K562 (cell line): ENCODE measurements around the gene MADD. TPM values are rescaled to one million over a fixed set of nuclear protein-coding genes. Genes with fewer than 3 reads are reported as not detected.

Source experiments
- BRD4 ChIP-seq: fragments of 200-600 bp; sonication (generic); IDR thresholded peaks from 2 replicates; pipeline ENCODE4 v1.6.1; 2017; ENCODE audit warnings: inconsistent platforms
- CBFA2T3 ChIP-seq: fragments of 450-650 bp; IDR thresholded peaks from 2 replicates; pipeline ENCODE4 v1.6.1; 2017
- CHD4 ChIP-seq: fragments of 200-600 bp; sonication (generic); IDR thresholded peaks from 3 replicates; pipeline ENCODE4 v1.6.1; 2012; ENCODE audit warnings: low read depth, mild to moderate bottlenecking, mixed read lengths, low read length, inconsistent platforms; ENCODE audit not compliant: insufficient read depth, insufficient replicate concordance, poor library complexity, severe bottlenecking
- FOSL1 ChIP-seq: fragments of 200-800 bp; sonication (Bioruptor generic); conservative IDR thresholded peaks from 2 replicates; pipeline ENCODE4 v1.6.1; 2016; ENCODE audit warnings: missing genetic modification characterization, missing compliant biosample characterization
- HDAC2 ChIP-seq: fragments of 450-650 bp; IDR thresholded peaks from 2 replicates; pipeline ENCODE4 v1.6.1; 2016; ENCODE audit warnings: mild to moderate bottlenecking
- HNRNPH1 ChIP-seq: fragments of 200-400 bp; formaldehyde crosslinking; optimal IDR thresholded peaks from 2 replicates; pipeline ENCODE3; 2017; ENCODE audit warnings: low read depth, mild to moderate bottlenecking, low read length, moderate library complexity
- IRF2 ChIP-seq: sonication (generic); formaldehyde crosslinking; IDR thresholded peaks from 2 replicates; pipeline ENCODE4 v1.8.1; 2022; ENCODE audit warnings: mild to moderate bottlenecking, missing genetic modification reagents
- KDM5B ChIP-seq: fragments of 200-600 bp; sonication (generic); IDR thresholded peaks from 2 replicates; pipeline ENCODE4 v1.6.1; 2012; ENCODE audit warnings: low read depth, mild to moderate bottlenecking, moderate library complexity, low read length, control low read depth, inconsistent platforms; ENCODE audit not compliant: insufficient replicate concordance
- KLF13 ChIP-seq: fragments of 450-650 bp; IDR thresholded peaks from 2 replicates; pipeline ENCODE4 v1.6.1; 2016; ENCODE audit warnings: missing genetic modification characterization, low read depth, mild to moderate bottlenecking, missing compliant biosample characterization, moderate library complexity, borderline replicate concordance
- NFIC ChIP-seq: fragments of 450-650 bp; IDR thresholded peaks from 2 replicates; pipeline ENCODE4 v1.6.1; 2017; ENCODE audit warnings: mild to moderate bottlenecking, inconsistent platforms
- PCBP2 ChIP-seq: fragments of 200-400 bp; formaldehyde crosslinking; IDR thresholded peaks from 2 replicates; pipeline ENCODE4 v1.6.1; 2018; ENCODE audit warnings: low read length, low read depth, mild to moderate bottlenecking, moderate library complexity; ENCODE audit not compliant: poor library complexity, severe bottlenecking
- PHB2 ChIP-seq: fragments of 450-650 bp; IDR thresholded peaks from 2 replicates; pipeline ENCODE4 v1.6.1; 2017; ENCODE audit warnings: low read depth
- RNF2 ChIP-seq: sonication (generic); IDR thresholded peaks from 2 replicates; pipeline ENCODE4 v1.6.1; 2016
- TCF3 ChIP-seq: sonication (generic); formaldehyde crosslinking; IDR thresholded peaks from 2 replicates; pipeline ENCODE4 v1.4.0; 2020; ENCODE audit warnings: mild to moderate bottlenecking, missing genetic modification reagents
- TGIF2 ChIP-seq: sonication (generic); formaldehyde crosslinking; IDR thresholded peaks from 2 replicates; pipeline ENCODE4 v1.8.1; 2022; ENCODE audit warnings: mild to moderate bottlenecking, missing genetic modification reagents, moderate library complexity
- YY1 ChIP-seq, 3 experiments: IDR thresholded peaks; 2 replicates each; pipeline ENCODE4 v1.6.1; 2011; ENCODE audit warnings: low read length in 2 of 3, mild to moderate bottlenecking in 2 of 3, moderate library complexity in 2 of 3, borderline replicate concordance in 1 of 3, control low read depth in 1 of 3, low read depth in 1 of 3; ENCODE audit not compliant: insufficient read depth in 3 of 3, insufficient replicate concordance in 2 of 3, control insufficient read depth in 1 of 3, insufficient read length in 1 of 3; ENCODE audit errors: extremely low read depth in 1 of 3
- ZNF263 ChIP-seq: sonication (generic); formaldehyde crosslinking; IDR thresholded peaks from 2 replicates; pipeline ENCODE4 v1.8.0; 2022; ENCODE audit warnings: mild to moderate bottlenecking, missing genetic modification reagents, borderline replicate concordance
- ZNF766 ChIP-seq: fragments of 200-800 bp; sonication (Bioruptor generic); conservative IDR thresholded peaks from 2 replicates; pipeline ENCODE4 v1.6.1; 2016; ENCODE audit warnings: missing genetic modification characterization, missing compliant biosample characterization
- polyA plus RNA-seq, 8 experiments: library from polyadenylated mRNA; depleted of rRNA in 4 of 8; stranded (reverse) in 5 of 8; unstranded in 3 of 8; fragments of >200 nt; fragmentation: Nextera tagmentation in 2 of 8; fragmentation: Illumina TruSeq in 1 of 8; extraction: Ambion mirVana in 2 of 8; extraction: Trizol in 1 of 8; gene quantifications; 2 replicates each; pipeline versions ENCODE4 v1.2.1 to v1.2.3, GENCODE V29; 2011 to 2014; ENCODE audit warnings: inconsistent platforms in 1 of 8, missing spikeins in 1 of 8
- total RNA-seq, 7 experiments: library from RNA; depleted of rRNA in 6 of 7; stranded (reverse); fragments of >200 nt in 6 of 7; fragmentation: Illumina TruSeq in 2 of 7; extraction: Trizol in 2 of 7; gene quantifications; 2 replicates each; pipeline versions ENCODE4 v1.2.1 to v1.2.3, GENCODE V29; 2011 to 2021; ENCODE audit warnings: low replicate concordance in 1 of 7
- TF ChIP-seq, protein P1 (sequence below), 2 experiments: IDR thresholded peaks in 1 of 2; conservative IDR thresholded peaks in 1 of 2; 2 replicates each; pipeline ENCODE4 v1.6.1; 2016; ENCODE audit warnings: low read depth in 2 of 2, mild to moderate bottlenecking in 1 of 2, missing compliant biosample characterization in 1 of 2, missing genetic modification characterization in 1 of 2, moderate library complexity in 1 of 2
- TF ChIP-seq, protein P2 (sequence below): fragments of 250-450 bp; sonication (Bioruptor Pico); IDR thresholded peaks from 2 replicates; pipeline ENCODE4 v1.8.0; 2022; ENCODE audit warnings: inconsistent platforms
- TF ChIP-seq, protein P3 (sequence below), 2 experiments: fragments of 450-650 bp in 1 of 2; IDR thresholded peaks; 2 replicates each; pipeline ENCODE4 v1.6.1; 2011 to 2017; ENCODE audit warnings: low read depth in 2 of 2, antibody characterized with exemption in 1 of 2, borderline replicate concordance in 1 of 2, low read length in 1 of 2, mild to moderate bottlenecking in 1 of 2, mixed read lengths in 1 of 2; ENCODE audit not compliant: control insufficient read depth in 1 of 2

MADD gene
- total and polyA plus RNA-seq, 9 of the 15 experiments (the other 6 are each of a cell fraction or from before 2014, with no cell fraction given), result 0.68 to 57.6 (median 33.6) TPM

DNA sequence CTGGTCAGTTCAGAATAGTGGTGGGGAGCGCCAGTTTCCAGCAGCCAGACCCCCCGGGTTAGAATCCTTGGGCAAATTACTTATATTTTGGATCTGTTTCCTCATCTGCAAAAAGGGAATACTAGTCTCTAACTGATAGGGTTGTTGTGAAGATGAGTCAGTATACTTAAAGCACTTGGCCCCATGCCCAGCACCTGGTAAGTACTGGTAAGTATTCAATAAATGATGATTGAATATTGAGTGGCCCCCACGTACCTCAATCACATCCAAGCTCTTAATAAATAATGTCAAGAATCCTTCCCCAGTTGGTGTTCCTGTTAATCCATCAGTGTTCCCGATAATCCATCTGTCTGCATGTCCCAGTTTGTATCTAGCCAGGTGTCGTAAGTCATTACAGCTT lies 33.5 kb upstream of the MADD start (continued):
- TF ChIP-seq KDM5B (no peak), YY1 (IDR thresholded peaks at IDR 0.05; ENCODE audit: borderline replicate concordance in 1 of 3, control insufficient read depth in 1 of 3, extremely low read depth in 1 of 3, insufficient read depth in 3 of 3, insufficient read length in 1 of 3, insufficient replicate concordance in 2 of 3, low read depth in 1 of 3, low read length in 2 of 3) (no peak), TGIF2 (no peak), ZNF766 (no peak), FOSL1 (tag) (peak; percentile 60), PCBP2 (no peak), PHB2 (no peak), IRF2 (no peak), ZNF263 (CRISPR knock-in tag) (no peak), TCF3 (no peak), HNRNPH1 (no peak), CHD4 (no peak), KLF13 (tag) (no peak), NFIC (peak; percentile 83), HDAC2 (no peak), RNF2 (no peak), BRD4 (no peak), CBFA2T3 (0 out of 2 replicates have a peak, but pooled peaks have one; percentile 6)
- TF ChIP-seq, protein P1, sequence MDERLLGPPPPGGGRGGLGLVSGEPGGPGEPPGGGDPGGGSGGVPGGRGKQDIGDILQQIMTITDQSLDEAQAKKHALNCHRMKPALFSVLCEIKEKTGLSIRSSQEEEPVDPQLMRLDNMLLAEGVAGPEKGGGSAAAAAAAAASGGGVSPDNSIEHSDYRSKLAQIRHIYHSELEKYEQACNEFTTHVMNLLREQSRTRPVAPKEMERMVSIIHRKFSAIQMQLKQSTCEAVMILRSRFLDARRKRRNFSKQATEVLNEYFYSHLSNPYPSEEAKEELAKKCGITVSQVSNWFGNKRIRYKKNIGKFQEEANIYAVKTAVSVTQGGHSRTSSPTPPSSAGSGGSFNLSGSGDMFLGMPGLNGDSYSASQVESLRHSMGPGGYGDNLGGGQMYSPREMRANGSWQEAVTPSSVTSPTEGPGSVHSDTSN (CRISPR knock-in tag; IDR thresholded peaks at IDR 0.05; ENCODE audit: low read depth), result no peak
- TF ChIP-seq, protein P1 (tag; conservative IDR thresholded peaks at IDR 0.05; ENCODE audit: low read depth), result no peak
- TF ChIP-seq, protein P2, sequence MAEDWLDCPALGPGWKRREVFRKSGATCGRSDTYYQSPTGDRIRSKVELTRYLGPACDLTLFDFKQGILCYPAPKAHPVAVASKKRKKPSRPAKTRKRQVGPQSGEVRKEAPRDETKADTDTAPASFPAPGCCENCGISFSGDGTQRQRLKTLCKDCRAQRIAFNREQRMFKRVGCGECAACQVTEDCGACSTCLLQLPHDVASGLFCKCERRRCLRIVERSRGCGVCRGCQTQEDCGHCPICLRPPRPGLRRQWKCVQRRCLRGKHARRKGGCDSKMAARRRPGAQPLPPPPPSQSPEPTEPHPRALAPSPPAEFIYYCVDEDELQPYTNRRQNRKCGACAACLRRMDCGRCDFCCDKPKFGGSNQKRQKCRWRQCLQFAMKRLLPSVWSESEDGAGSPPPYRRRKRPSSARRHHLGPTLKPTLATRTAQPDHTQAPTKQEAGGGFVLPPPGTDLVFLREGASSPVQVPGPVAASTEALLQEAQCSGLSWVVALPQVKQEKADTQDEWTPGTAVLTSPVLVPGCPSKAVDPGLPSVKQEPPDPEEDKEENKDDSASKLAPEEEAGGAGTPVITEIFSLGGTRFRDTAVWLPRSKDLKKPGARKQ (CRISPR knock-in tag), result no peak
- TF ChIP-seq, protein P3, sequence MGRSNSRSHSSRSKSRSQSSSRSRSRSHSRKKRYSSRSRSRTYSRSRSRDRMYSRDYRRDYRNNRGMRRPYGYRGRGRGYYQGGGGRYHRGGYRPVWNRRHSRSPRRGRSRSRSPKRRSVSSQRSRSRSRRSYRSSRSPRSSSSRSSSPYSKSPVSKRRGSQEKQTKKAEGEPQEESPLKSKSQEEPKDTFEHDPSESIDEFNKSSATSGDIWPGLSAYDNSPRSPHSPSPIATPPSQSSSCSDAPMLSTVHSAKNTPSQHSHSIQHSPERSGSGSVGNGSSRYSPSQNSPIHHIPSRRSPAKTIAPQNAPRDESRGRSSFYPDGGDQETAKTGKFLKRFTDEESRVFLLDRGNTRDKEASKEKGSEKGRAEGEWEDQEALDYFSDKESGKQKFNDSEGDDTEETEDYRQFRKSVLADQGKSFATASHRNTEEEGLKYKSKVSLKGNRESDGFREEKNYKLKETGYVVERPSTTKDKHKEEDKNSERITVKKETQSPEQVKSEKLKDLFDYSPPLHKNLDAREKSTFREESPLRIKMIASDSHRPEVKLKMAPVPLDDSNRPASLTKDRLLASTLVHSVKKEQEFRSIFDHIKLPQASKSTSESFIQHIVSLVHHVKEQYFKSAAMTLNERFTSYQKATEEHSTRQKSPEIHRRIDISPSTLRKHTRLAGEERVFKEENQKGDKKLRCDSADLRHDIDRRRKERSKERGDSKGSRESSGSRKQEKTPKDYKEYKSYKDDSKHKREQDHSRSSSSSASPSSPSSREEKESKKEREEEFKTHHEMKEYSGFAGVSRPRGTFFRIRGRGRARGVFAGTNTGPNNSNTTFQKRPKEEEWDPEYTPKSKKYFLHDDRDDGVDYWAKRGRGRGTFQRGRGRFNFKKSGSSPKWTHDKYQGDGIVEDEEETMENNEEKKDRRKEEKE (IDR thresholded peaks at IDR 0.05; ENCODE audit: borderline replicate concordance in 1 of 2, control insufficient read depth in 1 of 2, low read depth in 2 of 2, low read length in 1 of 2), result no peak
